ENCODE results near the gene RNU1-3. TPM values are rescaled to one million over a fixed set of nuclear protein-coding genes. Genes with fewer than 3 reads are reported as not detected.
"Not testable (repeated sequence)": the region's sequence is repeated elsewhere in the genome, so short reads cannot be mapped to it uniquely, and the experiment has no call there.

Gene RNU1-3
- total and polyA plus RNA-seq, 2 of the 13 experiments (the other 11 are each of a cell fraction or from before 2014, with no cell fraction given) = under 0.01 to 11,018 TPM

GRCh38 chr1:16645271-16646060 lies 21.3 kb downstream of the RNU1-3 start (continued):
- TF ChIP-seq, protein P1, sequence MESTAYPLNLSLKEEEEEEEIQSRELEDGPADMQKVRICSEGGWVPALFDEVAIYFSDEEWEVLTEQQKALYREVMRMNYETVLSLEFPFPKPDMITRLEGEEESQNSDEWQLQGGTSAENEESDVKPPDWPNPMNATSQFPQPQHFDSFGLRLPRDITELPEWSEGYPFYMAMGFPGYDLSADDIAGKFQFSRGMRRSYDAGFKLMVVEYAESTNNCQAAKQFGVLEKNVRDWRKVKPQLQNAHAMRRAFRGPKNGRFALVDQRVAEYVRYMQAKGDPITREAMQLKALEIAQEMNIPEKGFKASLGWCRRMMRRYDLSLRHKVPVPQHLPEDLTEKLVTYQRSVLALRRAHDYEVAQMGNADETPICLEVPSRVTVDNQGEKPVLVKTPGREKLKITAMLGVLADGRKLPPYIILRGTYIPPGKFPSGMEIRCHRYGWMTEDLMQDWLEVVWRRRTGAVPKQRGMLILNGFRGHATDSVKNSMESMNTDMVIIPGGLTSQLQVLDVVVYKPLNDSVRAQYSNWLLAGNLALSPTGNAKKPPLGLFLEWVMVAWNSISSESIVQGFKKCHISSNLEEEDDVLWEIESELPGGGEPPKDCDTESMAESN (CRISPR knock-in tag; conservative IDR thresholded peaks at IDR 0.05) = peak; percentile 42; the same call in 1 of the 2 replicates
- TF ChIP-seq KAT8 (CRISPR knock-in tag; IDR thresholded peaks at IDR 0.05) (peak; percentile 93), MXD4 (CRISPR knock-in tag; IDR thresholded peaks at IDR 0.05) (peak; percentile 94; the same call in 1 of the 2 replicates), ISX (CRISPR knock-in tag; conservative IDR thresholded peaks at IDR 0.05) (peak; percentile 83; the same call in 1 of the 2 replicates), ZZZ3 (CRISPR knock-in tag; IDR thresholded peaks at IDR 0.05; ENCODE audit: borderline replicate concordance) (peak; percentile 98; the same call in 1 of the 2 replicates), PRPF4 (IDR thresholded peaks at IDR 0.05; ENCODE audit: low read depth, low read length, poor library complexity, severe bottlenecking) (peak; percentile 15), RFX5 (IDR thresholded peaks at IDR 0.05; ENCODE audit: low read depth, low read length) (0 out of 2 replicates have a peak, but pooled peaks have one; percentile 43), JUN (CRISPR knock-in tag; IDR thresholded peaks at IDR 0.05) (peak; percentile 89), ELF1 (CRISPR knock-in tag; IDR thresholded peaks at IDR 0.05) (peak; percentile 83), SAP130 (CRISPR knock-in tag; IDR thresholded peaks at IDR 0.05; ENCODE audit: low read depth) (peak; percentile 99), SALL2 (CRISPR knock-in tag; IDR thresholded peaks at IDR 0.05) (peak; percentile 55; the same call in 1 of the 2 replicates), CSRNP1 (CRISPR knock-in tag; IDR thresholded peaks at IDR 0.05) (peak; percentile 95), ZBTB14 (CRISPR knock-in tag; IDR thresholded peaks at IDR 0.05) (peak; percentile 61; the same call in 1 of the 2 replicates), ZNF256 (CRISPR knock-in tag; conservative IDR thresholded peaks at IDR 0.05) (peak; percentile 45; the same call in 1 of the 2 replicates), FOSL2 (CRISPR knock-in tag; IDR thresholded peaks at IDR 0.05) (peak; percentile 86), HNF4G (IDR thresholded peaks at IDR 0.05; ENCODE audit: borderline replicate concordance, low read depth, low read length) (peak; percentile 88), HNF4G (CRISPR knock-in tag; IDR thresholded peaks at IDR 0.05; ENCODE audit: borderline replicate concordance, low read depth) (peak; percentile 96), SOX6 (CRISPR knock-in tag; IDR thresholded peaks at IDR 0.05) (peak; percentile 78), PPARG (CRISPR knock-in tag; conservative IDR thresholded peaks at IDR 0.05) (peak; percentile 85), SP140L (CRISPR knock-in tag; IDR thresholded peaks at IDR 0.05; ENCODE audit: borderline replicate concordance) (0 out of 2 replicates have a peak, but pooled peaks have one; percentile 33), ZBTB44 (CRISPR knock-in tag; IDR thresholded peaks at IDR 0.05) (peak; percentile 92; the same call in 1 of the 2 replicates)
- TF ChIP-seq, protein P2, sequence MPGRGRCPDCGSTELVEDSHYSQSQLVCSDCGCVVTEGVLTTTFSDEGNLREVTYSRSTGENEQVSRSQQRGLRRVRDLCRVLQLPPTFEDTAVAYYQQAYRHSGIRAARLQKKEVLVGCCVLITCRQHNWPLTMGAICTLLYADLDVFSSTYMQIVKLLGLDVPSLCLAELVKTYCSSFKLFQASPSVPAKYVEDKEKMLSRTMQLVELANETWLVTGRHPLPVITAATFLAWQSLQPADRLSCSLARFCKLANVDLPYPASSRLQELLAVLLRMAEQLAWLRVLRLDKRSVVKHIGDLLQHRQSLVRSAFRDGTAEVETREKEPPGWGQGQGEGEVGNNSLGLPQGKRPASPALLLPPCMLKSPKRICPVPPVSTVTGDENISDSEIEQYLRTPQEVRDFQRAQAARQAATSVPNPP (CRISPR knock-in tag; IDR thresholded peaks at IDR 0.05) = peak; percentile 84; the same call in 1 of the 2 replicates
- TF ChIP-seq SOX6 (IDR thresholded peaks at IDR 0.05) = not testable (repeated sequence)

Data from HepG2 (cell line).